ENCODE results near the gene CHAMP1.

Gene CHAMP1

GRCh38 chr13:114314074-114314912 is at the start of gene CHAMP1 (continued):
- TF ChIP-seq, protein P1, sequence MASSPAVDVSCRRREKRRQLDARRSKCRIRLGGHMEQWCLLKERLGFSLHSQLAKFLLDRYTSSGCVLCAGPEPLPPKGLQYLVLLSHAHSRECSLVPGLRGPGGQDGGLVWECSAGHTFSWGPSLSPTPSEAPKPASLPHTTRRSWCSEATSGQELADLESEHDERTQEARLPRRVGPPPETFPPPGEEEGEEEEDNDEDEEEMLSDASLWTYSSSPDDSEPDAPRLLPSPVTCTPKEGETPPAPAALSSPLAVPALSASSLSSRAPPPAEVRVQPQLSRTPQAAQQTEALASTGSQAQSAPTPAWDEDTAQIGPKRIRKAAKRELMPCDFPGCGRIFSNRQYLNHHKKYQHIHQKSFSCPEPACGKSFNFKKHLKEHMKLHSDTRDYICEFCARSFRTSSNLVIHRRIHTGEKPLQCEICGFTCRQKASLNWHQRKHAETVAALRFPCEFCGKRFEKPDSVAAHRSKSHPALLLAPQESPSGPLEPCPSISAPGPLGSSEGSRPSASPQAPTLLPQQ (tag by site-specific recombination; IDR thresholded peaks at IDR 0.05): no peak
- 0 out of 2 replicates have a peak, but pooled peaks have one; percentile 11 for TF ChIP-seq SP7 (tag by site-specific recombination; IDR thresholded peaks at IDR 0.05)
- no peak for TF ChIP-seq ZNF580 (tag by site-specific recombination; IDR thresholded peaks at IDR 0.05)
- TF ChIP-seq KLF8 (tag by site-specific recombination; IDR thresholded peaks at IDR 0.05): peak; percentile 71
- TF ChIP-seq ZFHX2 (tag by site-specific recombination; conservative IDR thresholded peaks at IDR 0.05): peak; percentile 90
- TF ChIP-seq KLF10 (tag by site-specific recombination; IDR thresholded peaks at IDR 0.05): peak; percentile 87
- TF ChIP-seq, protein P2, sequence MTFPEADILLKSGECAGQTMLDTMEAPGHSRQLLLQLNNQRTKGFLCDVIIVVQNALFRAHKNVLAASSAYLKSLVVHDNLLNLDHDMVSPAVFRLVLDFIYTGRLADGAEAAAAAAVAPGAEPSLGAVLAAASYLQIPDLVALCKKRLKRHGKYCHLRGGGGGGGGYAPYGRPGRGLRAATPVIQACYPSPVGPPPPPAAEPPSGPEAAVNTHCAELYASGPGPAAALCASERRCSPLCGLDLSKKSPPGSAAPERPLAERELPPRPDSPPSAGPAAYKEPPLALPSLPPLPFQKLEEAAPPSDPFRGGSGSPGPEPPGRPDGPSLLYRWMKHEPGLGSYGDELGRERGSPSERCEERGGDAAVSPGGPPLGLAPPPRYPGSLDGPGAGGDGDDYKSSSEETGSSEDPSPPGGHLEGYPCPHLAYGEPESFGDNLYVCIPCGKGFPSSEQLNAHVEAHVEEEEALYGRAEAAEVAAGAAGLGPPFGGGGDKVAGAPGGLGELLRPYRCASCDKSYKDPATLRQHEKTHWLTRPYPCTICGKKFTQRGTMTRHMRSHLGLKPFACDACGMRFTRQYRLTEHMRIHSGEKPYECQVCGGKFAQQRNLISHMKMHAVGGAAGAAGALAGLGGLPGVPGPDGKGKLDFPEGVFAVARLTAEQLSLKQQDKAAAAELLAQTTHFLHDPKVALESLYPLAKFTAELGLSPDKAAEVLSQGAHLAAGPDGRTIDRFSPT (tag by site-specific recombination; IDR thresholded peaks at IDR 0.05): peak; percentile 91
- TF ChIP-seq ZBTB6 (tag by site-specific recombination; IDR thresholded peaks at IDR 0.05): peak; percentile 84; the same call in 1 of the 2 replicates
- peak; percentile 88; the same call in 1 of the 2 replicates for TF ChIP-seq ZNF76 (tag by site-specific recombination; IDR thresholded peaks at IDR 0.05; ENCODE audit: borderline replicate concordance, low read depth)
- TF ChIP-seq ZFP41 (tag by site-specific recombination; IDR thresholded peaks at IDR 0.05; ENCODE audit: borderline replicate concordance): no peak
- TF ChIP-seq ZNF37A (tag by site-specific recombination; IDR thresholded peaks at IDR 0.05): 0 out of 2 replicates have a peak, but pooled peaks have one; percentile 54
- TF ChIP-seq ZNF510 (tag by site-specific recombination; IDR thresholded peaks at IDR 0.05; ENCODE audit: insufficient replicate concordance): no peak
- 0 out of 2 replicates have a peak, but pooled peaks have one; percentile 37 for TF ChIP-seq OSR2 (tag by site-specific recombination; IDR thresholded peaks at IDR 0.05)
- peak; percentile 68; the same call in 1 of the 2 replicates for TF ChIP-seq ZNF341 (tag by site-specific recombination; IDR thresholded peaks at IDR 0.05; ENCODE audit: low read depth)
- TF ChIP-seq GLI2 (tag by site-specific recombination; IDR thresholded peaks at IDR 0.05; ENCODE audit: borderline replicate concordance, low read depth): no peak
- peak; percentile 61; the same call in 1 of the 2 replicates for TF ChIP-seq PBX3 (CRISPR knock-in tag; IDR thresholded peaks at IDR 0.05)
- no peak for TF ChIP-seq ZNF521 (tag by site-specific recombination; IDR thresholded peaks at IDR 0.05)
- TF ChIP-seq YY2 (tag by site-specific recombination; IDR thresholded peaks at IDR 0.05): no peak
- TF ChIP-seq ZNF600 (tag by site-specific recombination; IDR thresholded peaks at IDR 0.05): peak; percentile 60
- 0 out of 2 replicates have a peak, but pooled peaks have one; percentile 39 for TF ChIP-seq PATZ1 (tag by site-specific recombination; IDR thresholded peaks at IDR 0.05)
- peak; percentile 76 for TF ChIP-seq ZSCAN30 (tag by site-specific recombination; IDR thresholded peaks at IDR 0.05)
- no peak for TF ChIP-seq ZNF585B (tag by site-specific recombination; IDR thresholded peaks at IDR 0.05)
- no peak for TF ChIP-seq ZNF423 (tag by site-specific recombination; IDR thresholded peaks at IDR 0.05)
- TF ChIP-seq ZNF280C (tag by site-specific recombination; IDR thresholded peaks at IDR 0.05): no peak
- TF ChIP-seq KLF9 (tag by site-specific recombination; IDR thresholded peaks at IDR 0.05; ENCODE audit: low read depth): peak; percentile 83
- TF ChIP-seq, protein P3, sequence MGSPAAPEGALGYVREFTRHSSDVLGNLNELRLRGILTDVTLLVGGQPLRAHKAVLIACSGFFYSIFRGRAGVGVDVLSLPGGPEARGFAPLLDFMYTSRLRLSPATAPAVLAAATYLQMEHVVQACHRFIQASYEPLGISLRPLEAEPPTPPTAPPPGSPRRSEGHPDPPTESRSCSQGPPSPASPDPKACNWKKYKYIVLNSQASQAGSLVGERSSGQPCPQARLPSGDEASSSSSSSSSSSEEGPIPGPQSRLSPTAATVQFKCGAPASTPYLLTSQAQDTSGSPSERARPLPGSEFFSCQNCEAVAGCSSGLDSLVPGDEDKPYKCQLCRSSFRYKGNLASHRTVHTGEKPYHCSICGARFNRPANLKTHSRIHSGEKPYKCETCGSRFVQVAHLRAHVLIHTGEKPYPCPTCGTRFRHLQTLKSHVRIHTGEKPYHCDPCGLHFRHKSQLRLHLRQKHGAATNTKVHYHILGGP (tag by site-specific recombination; IDR thresholded peaks at IDR 0.05): no peak
